ENCODE results near the gene OSBP2.

DNA sequence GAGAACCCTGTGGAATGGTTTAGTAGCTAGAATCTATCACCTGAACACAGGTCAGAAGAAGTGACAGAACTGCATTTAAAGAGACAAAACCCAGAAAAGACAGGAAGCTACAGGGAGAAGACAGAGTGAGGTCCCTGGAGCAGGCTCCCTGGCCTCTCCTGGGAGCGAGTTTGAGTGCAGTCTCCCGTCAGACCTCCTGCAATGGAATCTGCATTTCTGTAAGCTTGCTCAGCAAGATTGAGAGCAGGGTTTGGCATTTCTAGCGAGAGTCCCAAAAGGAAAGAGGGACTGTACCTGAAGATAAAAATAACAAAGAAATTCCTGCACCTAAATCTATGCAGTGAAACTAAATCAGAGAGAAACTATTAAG lies 199.7 kb downstream of the OSBP2 start:
- TF ChIP-seq POLR2A (IDR thresholded peaks at IDR 0.05) (no peak), CTCF (IDR thresholded peaks at IDR 0.05) (no peak)
